COLO668 (cell line): ENCODE measurements around the gene MINK1.
"Not testable (repeated sequence)": the region's sequence is repeated elsewhere in the genome, so short reads cannot be mapped to it uniquely, and the experiment has no call there.

ENCODE experiments used
- DNase-seq: peaks from one replicate; lab custom pipeline; 2025; ENCODE audit not compliant: unreplicated experiment; lab: John Stamatoyannopoulos, UW

Gene MINK1

DNA sequence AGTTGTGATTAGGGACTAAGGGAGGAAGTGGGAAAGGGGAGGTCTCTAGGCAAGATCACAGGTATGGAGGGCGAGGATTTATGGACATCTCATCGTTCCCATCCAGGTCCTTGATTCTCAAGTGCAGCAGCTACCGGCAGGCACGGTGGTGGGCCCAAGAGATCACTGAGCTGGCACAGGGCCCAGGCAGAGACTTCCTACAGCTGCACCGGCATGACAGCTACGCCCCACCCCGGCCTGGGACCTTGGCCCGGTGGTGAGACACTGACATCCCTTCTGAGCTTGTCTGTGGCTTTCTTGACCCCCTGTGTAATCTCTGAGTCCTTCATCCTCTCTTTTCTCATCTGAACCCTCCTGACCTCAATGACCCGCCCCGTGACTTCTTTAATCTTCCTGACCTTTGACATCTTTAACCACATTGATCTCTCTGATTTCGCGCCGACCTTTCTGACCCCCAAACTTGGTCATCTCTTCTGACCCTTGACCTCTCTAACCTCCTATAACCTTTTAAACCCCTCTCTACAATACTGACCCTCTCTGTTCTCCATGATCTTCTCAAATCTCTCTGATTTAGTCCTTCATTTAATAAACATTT is 22.3 kb upstream of the MINK1 start:
- DNase-seq: no peak

DNA sequence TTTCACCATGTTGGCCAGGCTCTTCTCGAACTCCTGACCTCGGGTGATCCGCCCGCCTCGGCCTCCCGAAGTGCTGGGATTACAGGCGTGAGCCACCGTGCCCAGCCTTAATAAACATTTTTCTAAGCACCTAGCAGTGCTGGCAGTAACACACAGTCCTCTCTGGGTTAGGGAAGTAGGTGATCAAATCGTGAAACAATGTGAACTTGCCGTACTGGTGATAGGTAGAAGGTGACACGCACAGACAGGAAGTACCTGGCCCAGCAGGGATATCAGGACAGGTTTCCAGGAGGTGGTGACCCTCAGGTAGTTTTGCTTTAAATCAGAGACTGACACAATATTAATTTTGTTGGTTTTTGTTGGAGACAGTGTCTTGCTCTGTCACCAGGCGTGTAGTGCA is 21.7 kb upstream of the MINK1 start:
- no peak for DNase-seq

DNA sequence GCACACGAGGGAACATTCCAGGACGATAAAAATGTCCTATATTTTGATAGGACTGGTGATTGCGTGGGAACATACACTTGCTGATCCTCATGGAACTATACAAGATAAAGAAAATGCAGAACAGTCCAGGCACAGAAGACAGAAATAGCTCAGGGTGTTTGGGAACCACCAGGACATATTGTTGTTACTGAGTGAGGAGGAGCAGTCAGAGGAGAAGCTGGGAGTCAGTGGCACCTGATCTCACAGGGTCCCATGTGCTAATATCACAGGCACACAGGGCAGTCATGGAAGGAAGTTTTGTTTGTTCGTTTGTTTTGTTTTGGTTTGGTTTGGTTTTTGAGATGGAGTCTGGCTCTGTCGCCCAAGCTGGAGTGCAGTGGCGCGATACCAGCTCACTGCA is 20.4 kb upstream of the MINK1 start:
- no peak for DNase-seq

DNA sequence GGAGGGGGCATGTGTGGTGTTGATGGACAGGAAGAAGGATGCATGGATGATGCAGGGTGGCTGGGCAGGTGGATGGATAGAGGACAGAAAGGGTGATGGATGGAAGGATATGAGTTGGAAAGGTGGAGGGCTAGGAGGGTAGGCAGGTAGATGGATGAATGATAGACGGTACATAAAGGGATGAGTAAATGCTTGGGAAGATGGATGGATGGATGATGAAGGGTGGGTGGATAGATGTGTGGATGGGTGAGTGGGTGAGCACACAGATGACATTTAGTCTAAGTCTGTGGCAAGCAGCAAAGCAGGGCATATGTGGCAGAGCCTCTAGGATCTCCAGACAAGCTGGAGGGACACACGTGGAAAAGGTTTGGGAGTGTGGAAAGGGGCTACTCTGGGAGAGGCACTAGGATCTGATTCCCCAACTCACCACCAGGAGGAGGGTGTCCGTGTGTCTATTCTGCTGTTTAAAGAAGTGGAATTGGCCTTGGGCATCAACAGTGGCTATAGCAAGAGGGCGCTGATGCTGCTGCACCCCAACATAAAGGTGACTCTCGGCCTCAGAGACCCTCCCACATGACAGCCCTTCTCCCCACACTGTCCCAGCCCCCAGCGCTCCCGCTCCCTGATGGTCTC is 18.0 kb upstream of the MINK1 start:
- DNase-seq: no peak

DNA sequence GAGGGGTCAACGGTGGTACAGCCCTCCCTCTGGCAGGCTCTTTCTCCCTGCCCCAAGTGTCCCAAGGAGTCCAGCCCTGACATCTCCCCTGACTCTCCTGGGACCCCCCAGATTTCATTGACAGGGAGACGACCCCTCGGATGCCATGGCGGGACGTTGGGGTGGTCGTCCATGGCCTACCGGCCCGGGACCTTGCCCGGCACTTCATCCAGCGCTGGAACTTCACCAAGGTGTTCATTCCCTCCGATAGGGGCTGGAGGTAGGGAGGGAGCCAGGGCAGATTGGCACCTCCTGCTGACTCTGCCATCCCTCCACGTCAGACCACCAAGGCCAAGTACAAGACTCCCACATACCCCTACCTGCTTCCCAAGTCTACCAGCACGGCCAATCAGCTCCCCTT is 16.3 kb upstream of the MINK1 start:
- no peak for DNase-seq

DNA sequence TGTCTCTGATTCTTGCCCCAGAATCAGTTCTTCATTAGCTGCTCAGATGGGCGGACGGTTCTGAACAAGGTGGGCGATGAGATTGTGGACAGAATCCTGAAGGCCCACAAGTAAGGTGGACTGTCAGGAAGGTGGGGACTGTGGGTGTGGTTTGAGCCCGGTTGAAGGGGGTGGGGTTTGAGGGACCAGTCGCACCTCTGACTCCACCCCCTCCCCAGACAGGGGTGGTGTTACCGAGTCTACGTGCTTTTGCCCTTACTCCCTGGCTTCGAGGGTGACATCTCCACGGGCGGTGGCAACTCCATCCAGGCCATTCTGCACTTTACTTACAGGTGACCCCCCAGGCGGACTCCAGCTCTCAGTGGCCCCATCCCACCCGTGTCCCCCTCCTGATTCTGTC is 14.9 kb upstream of the MINK1 start:
- no peak for DNase-seq

DNA sequence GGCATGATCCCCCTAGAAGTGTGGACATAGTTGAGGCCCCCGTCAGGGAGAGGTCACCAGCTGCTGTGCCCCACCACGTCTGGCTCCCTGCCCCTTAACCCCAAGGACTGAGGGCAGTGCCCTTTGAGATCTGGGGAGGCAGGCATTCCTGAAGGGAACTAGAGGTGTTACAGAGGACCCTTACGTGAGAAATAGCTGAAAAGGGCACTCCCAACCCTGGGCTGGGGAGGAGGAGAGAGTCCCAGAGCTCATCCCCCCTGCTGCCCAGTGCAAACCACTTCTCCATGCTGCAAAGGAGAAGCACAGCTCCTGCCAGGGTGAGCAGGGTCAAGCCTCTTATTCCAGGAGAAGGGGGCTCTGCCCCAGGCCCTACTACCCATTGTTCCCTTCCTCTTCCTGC is 10.3 kb upstream of the MINK1 start:
- DNase-seq: no peak

DNA sequence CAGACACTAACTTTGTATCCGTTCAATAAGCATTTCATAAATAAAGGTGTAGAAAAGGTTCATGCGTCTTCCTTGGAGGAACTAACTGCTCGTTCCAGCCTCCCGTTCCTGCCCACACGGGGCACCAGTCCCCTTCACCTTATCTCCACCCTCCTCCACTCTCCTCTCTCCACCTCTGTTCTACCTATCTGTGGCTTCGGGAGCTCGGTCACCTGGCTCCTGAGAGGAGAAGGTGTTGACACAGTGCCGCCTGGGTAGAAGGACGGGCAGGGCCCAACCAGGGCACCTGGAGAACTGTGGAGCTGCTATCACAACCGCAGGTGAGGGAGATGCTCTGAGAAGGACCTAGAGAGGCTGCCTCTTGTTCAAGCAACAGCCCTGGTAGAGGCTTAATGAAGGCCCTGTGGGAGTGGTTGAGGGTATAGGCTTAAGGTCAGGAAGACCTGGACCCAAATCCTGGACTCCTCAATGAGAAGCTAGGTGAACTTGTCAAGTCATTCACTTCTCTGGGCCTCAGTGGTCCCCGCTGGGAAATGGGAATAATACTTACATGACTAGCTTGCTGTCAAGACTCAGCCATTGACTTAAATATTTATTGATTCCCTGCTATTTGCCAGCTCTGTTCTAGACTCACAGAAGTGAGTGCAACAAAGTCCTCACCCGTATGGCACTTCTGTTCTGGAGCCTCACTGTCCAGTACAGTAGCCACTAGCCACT is 9.6 kb upstream of the MINK1 start:
- DNase-seq: no peak

DNA sequence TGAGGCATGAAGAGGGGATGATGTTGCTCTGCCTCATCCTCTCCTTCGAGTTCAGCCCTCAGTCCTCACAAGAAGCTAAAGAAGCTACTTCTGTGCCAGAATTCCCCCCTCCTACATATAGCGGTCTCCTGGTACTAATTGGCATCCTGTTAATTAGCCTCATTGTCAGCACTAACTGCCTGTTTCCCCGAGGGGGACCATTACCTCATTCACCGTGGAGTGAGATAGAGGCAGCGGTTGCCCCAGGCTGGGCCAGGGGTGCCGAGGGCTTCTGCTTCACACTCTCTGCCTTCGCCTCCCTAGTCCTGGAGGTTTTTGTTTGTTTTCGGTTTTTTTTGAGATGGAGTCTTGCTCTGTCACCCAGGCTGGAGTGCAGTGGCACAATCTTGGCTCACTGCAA is 5.7 kb upstream of the MINK1 start:
- no peak for DNase-seq

DNA sequence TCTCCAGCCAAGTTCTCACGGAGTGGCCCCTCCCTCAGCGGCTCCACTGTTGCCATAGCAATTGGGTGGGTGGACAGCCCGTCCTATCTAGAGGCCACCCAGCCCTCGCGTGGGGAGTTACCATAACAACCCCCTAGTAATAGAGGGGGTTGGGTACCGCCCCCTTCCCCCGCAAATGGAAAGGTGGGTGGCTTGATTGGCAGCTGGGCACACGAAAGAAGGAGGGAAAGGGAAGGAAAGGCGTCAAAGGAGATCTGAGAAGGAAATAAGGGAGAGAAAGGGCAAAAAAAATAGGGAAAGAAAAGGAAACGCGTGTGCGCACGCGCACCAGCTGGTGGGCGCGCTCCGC is 337 bp upstream of the MINK1 start:
- DNase-seq: not testable (repeated sequence)

DNA sequence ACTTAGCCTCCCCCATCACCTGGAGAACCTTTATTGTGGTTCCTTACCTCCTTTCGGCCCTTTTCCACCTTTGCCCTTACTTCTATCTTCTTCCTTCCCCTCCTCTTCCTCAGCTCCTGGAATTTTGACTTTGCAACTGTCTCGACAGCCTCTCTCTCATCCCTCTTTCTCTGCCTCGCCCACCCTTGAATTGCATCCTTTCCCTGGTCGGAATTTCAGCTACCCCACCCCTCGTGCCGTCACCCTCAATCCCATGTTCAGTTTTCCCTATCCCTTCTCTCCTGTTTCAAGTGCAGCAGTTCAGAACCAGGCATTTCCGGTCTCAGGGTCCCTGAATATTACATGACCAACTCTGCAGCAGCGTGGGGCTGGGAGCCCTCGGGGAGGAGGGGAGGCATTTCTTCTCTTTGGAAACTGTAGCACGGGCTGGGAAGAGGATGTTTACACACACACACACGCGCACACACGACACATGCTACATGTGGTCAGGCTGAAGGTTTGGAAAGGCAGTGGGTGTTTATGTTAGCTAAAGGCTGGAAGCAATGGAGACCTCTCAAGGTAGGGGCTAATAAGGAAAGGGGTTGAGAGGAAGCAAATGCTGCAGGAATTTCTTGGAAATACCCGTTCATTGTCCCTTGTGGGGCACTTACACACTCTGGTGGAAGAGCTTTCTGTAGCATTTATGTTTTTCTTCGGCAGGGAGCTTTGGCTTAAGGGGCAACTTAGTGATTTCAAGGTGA is 971 bp downstream of the MINK1 start:
- peak; percentile 29 for DNase-seq

DNA sequence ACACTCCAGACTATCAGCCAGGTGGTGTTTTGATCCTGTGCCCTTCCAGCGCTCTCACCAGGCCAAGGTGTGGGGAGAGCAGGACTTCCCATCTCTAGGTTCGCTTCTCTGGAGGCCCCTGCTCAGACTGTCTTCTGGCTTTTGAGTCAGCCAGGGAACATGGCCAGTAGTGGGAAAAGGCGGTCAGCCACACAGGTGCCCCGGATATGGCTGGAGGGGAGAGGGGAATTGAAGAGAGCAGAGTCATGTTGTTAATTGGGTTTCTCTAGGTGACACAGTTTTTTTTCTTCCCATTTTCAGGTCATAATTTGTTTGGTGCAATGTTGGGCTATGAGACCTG is 1.5 kb downstream of the MINK1 start:
- peak; percentile 13 for DNase-seq

DNA sequence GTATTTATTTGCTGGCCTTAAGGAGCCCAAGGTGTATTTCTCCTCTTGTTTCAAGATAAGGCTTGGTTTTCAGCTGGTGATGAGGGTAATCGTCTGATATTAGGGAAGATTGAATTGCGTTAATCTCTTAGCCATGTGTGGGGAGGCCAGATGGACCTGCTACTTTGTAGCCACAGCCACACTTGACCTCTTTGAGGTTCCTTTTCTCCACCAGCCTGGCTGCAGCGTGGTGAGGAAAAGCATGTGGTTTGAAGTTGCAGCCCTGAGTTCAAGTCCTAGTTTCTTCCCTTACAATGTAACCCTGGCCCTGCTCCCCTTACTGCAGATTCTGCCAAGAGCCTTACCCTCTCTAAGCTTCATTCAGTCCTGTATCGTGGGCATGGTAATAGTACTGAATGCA is 3.1 kb downstream of the MINK1 start:
- no peak for DNase-seq

DNA sequence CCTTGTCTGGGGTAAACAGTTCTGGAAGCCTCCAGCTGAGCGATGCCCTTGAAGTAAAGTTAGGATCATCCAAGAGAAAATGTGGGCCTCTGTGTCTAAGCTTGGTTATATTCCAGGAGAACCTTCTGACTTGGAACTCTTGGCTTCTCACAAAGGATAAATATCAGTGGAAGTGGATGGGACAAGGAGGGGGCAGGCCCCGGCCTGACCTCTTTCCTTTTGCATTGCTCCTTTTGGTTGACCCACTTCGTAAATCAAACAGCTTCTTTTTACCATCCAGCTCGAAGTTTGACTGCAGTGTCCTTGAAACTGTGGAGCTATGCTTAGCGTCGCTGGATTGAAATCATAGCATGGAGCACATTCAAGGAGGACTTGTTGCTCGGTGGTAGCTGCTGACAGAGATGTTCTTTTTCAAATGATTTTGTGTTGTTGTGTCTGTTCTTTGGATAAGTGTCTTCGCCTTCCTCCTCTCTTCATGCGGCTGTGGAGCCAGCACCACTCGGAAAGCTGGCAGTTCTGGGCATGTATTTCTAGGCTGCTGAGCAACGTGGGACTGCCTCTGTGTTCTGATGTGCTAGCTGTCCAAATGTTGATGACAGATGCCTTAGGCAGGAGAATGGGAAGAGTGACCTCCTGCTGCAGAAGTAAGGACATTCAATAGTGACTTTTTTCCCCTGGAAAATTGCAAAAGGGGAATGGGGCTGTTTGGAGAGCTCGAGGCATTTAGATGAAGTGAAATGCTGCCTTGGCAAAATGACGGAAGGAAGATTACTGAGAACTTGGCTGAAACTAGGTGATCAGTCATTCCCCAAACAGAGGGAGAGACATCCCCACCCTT is 4.5 kb downstream of the MINK1 start:
- DNase-seq: no peak

DNA sequence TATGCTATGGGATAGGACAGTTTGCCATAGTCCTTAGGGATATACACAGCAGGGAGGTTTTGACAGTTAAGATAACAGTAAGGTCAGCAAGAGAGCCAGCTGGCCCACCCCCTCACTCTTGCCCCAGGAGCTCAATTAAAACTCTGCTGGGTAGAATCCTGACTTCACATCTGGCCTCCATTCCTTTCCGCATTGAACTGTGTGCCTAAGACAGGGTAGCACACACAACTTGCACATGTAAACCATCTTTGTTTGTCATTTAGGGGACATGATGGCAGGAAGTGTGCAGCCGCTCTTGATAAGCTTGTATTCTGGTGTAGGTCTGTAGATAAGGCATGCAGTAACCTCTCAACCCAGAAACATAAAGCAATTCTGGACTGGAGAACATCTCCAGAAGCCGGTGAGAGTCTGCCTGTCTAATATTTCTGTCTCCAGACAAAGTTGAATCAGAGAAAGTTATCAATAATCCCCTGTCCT is 5.2 kb downstream of the MINK1 start:
- no peak for DNase-seq

DNA sequence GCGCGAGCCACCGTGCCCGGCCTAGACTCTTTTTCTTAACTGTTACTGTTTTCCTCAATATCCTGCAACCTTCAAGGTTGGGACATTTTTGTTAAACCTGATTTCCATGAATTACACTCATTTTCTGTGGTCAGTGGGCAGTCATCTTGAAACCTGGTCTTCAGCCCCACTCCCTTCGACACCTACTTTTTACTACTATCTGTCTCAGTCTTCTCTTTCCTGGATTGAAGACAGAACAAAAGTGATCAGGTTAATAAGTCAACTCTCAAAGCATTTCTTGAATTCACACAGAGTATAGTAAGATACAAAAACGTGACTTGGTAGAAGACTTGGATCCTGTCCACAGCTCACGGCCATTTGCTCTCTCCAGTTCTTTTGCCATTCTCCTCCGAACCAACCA is 6.1 kb downstream of the MINK1 start:
- DNase-seq: no peak

DNA sequence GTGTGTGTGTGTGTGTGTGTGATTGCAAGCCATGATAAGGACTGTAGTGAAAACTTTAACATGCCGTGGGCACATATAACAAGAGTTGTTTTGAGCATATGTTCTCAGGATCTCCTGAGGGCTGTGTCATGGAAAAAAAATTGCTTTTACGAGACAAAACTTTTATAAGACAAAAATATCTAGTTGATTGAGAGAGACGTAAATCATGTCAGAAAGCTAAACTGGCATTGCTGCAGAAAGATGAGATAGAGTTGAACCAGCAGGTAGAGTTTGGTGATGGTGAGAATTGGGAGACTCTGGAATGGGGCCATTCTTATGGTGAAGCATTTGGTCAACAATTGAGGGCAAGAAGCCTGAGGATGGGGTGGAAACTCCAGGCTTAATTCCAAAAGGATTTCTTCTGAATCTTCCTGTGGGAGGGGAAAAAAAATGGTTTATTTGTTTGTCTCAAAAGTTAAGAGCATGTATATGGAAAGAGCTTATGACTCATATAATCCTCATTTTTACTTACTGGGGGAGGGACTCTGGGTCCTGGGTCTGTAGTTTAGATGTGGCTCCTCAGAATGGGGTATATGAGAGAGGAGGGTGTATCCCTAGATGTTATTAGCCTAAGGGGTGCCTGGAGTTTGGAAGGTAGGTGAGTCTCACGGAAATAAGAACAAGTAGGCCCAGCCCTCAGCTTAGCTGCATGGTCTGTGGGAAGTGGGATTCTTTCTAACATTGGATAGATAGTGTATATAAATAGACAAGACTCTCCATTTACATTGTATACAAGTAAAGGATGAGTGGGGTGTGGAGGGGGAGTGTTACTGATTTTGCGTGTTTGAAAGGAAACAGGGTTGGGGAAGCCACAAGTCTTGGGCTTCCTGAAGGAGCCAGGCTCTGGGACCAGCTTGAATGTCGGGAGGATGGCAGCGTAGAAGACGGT is 7.1 kb downstream of the MINK1 start:
- no peak for DNase-seq

DNA sequence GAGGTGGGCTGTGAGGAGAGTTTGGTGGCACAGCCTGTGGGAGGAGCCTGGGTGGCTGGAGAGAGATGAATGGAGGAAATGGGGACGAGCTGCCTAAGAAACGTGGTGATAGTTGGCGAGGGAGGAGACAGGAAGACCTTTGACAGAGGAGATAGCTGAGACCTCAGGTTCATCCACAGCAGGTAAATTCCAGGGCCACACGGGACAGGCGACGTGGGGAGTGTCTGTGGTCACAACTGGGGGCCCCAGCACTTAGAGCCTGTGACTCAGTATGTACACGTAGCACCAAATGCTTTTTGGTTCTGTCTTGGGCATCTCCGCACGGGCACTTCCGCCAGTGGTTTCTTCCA is 7.7 kb downstream of the MINK1 start:
- DNase-seq: no peak

DNA sequence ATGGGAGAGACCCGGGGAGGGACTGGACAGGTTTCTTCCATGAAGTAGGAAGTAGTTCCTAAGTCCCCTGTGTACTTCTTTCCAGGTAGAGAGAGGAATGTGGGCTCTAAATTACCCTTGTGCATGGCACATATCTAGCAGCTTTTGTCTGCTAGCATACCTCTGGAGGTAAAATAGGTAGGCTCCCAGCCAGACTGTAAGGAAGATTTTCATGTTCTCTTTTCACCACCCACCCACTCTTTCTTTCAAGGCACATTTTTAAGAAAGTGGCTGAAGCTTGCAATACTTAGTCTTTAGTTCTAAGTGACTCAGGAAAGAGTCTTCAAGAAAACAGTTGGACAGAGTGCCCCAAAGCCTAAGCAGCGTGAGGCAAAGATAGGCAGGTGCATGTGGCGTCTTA is 9.2 kb downstream of the MINK1 start:
- no peak for DNase-seq

DNA sequence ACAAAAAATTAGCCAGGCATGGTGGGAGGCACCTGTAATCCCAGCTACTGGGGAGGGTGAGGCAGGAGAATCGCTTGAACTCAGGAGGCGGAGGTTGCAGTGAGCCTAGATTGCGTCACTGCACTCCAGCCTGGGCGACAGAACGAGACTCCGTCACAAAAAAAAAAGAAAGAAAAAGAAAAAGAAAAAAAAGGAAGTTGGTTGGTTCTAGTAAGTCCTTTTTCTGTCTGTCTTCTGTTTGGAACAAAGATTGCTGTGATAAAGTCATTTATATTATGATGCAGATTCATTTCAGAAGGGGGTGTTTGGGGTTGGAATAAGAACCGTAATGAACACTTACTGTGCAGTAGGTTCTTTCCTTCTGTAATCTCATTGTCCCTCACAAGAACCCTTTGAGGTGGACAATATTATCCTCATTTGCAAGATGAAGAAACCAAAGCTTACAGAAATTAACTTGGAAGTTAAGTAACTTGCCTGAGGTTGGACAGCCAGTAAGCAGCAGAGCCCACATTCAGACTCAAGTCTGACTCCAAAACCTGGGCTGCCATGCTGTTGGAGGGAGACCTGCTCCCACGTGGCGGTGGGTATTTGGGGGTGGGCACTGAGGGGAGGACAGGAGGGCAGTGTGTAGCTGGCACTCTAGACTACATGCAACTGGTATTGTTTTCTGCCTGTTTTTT is 10.3 kb downstream of the MINK1 start:
- no peak for DNase-seq
